Activated T-cell treated with anti-CD3 and anti-CD28 coated beads, Interleukin-2, amount 50 U/mL, for 4 hours (primary cell): Measurements from ENCODE around the gene TNNC1. TPM values are rescaled to one million over a fixed set of nuclear protein-coding genes. Genes with fewer than 3 reads are reported as not detected.
A peak's percentile ranks its signal among the peaks of the same experiment; 100 is the strongest.

Source experiments
- ATAC-seq, 2 donors: fragments of 200-7000 bp; cut with Tn5 transposase; one replicate each; pipeline ENCODE4 v1.10.0; 2021
- DNase-seq: peaks from one replicate; pipeline ENCODE4 v3.0.0-alpha.2; 2020
- H3K27me3 Mint-ChIP-seq: one replicate; pipeline ENCODE4 v1.8.0; 2021; ENCODE audit warnings: low read depth, mixed read lengths
- H3K36me3 Mint-ChIP-seq: one replicate; pipeline ENCODE4 v1.8.0; 2022; ENCODE audit warnings: mixed read lengths; ENCODE audit not compliant: insufficient read depth
- H3K4me1 Mint-ChIP-seq: one replicate; pipeline ENCODE4 v1.8.0; 2021; ENCODE audit warnings: low read depth, mixed read lengths
- H3K4me3 Mint-ChIP-seq: one replicate; pipeline ENCODE4 v1.8.0; 2021; ENCODE audit warnings: mild to moderate bottlenecking, moderate library complexity, mixed read lengths
- H3K9me3 Mint-ChIP-seq: one replicate; pipeline ENCODE4 v1.8.0; 2021; ENCODE audit warnings: mixed read lengths
- total RNA-seq, 3 donors: library from RNA; stranded (reverse); gene quantifications; one replicate each; pipeline ENCODE4 v1.2.1, GENCODE V29; 2021

Gene TNNC1
- total RNA-seq, 3 donors from 2014 or later, result 0.46 to 1.4 (median 1.1) TPM

GRCh38 chr3:52477796-52478095 is 23.9 kb upstream of the TNNC1 start:
- DNase-seq (no peak), ATAC-seq (no peak)
- Mint-ChIP-seq H3K9me3 (no peaks in the 10 kb centered on the region), H3K4me3 (no peak overlapping the region), H3K36me3 (peaks cover 20% of the 10 kb centered on the region), H3K4me1 (no peaks in the 10 kb centered on the region), H3K27me3 (no peaks in the 10 kb centered on the region)

DNA sequence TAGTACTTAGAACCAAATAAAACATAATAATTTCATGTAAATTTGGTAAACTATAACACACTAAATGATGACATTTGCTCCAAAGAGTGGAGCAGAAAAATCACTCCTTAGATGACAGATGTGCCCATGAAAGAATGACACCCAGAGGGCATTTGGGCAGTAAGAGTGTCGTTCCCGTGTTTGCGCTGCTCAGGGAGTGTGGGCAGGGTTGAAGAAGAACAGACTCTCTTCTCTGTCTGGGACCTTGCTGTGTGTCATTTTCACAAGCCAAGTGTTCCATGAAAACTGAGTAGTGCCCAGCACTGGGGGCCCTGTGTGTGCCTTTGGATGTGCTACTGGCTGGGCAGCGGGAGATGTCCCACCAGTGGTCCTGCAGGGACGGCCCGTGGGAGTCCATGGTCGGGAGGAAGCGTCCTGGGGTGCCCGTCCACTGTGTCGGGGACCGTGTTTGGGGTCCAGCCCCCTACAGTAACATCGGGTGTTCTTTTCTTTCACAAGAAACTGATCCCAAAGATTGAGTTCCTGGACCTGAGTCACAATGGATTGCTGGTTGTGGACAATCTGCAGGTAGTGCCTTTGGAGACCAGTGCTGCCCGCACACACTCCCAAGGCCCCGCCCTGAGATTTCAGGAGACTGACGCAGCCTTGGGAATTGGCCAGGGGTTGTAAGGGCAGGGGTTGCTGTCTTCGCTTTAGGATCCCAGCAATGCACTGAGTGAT is 23.4 kb upstream of the TNNC1 start:
- Mint-ChIP-seq H3K9me3 (no peaks in the 10 kb centered on the region), H3K4me3 (no peak overlapping the region), H3K36me3 (peaks cover 22% of the 10 kb centered on the region), H3K27me3 (no peaks in the 10 kb centered on the region), H3K4me1 (no peaks in the 10 kb centered on the region)
- ATAC-seq, result no peak
- no peak for DNase-seq

GRCh38 chr3:52473026-52473425 is 19.2 kb upstream of the TNNC1 start:
- no peaks in the 10 kb centered on the region for H3K27me3 Mint-ChIP-seq
- no peak for ATAC-seq
- DNase-seq, result no peak
- H3K36me3 Mint-ChIP-seq, result peaks cover 19% of the 10 kb centered on the region
- H3K9me3 Mint-ChIP-seq, result no peaks in the 10 kb centered on the region
- no peaks in the 10 kb centered on the region for H3K4me1 Mint-ChIP-seq
- H3K4me3 Mint-ChIP-seq, result no peak overlapping the region

GRCh38 chr3:52472239-52473000 is 18.6 kb upstream of the TNNC1 start:
- Mint-ChIP-seq H3K4me1 (no peaks in the 10 kb centered on the region), H3K4me3 (no peak overlapping the region), H3K36me3 (peaks cover 18% of the 10 kb centered on the region), H3K9me3 (no peaks in the 10 kb centered on the region), H3K27me3 (no peaks in the 10 kb centered on the region)
- DNase-seq, result no peak
- no peak for ATAC-seq

- H3K9me3 Mint-ChIP-seq, result no peaks in the 10 kb centered on the region
- peaks cover 18% of the 10 kb centered on the region for H3K36me3 Mint-ChIP-seq
- DNase-seq, result no peak
- H3K4me3 Mint-ChIP-seq, result no peak overlapping the region
- no peaks in the 10 kb centered on the region for H3K4me1 Mint-ChIP-seq
- peak in 1 of 2 donors; percentile 62 for ATAC-seq
- H3K27me3 Mint-ChIP-seq, result no peaks in the 10 kb centered on the region
Measured at GRCh38 chr3:52471371-52472238, 17.8 kb upstream of the TNNC1 start.

- ATAC-seq (no peak), DNase-seq (no peak)
- Mint-ChIP-seq H3K9me3 (no peaks in the 10 kb centered on the region), H3K4me1 (no peaks in the 10 kb centered on the region), H3K36me3 (peaks cover 18% of the 10 kb centered on the region), H3K4me3 (no peak overlapping the region), H3K27me3 (no peaks in the 10 kb centered on the region)
Measured at GRCh38 chr3:52470920-52471319, 17.1 kb upstream of the TNNC1 start.

GRCh38 chr3:52469001-52469400 is 15.2 kb upstream of the TNNC1 start:
- no peak for DNase-seq
- Mint-ChIP-seq H3K36me3 (peaks cover 15% of the 10 kb centered on the region), H3K4me1 (peaks cover 1% of the 10 kb centered on the region), H3K4me3 (no peak overlapping the region), H3K27me3 (no peaks in the 10 kb centered on the region), H3K9me3 (no peaks in the 10 kb centered on the region)
- ATAC-seq, result no peak

GRCh38 chr3:52468336-52468735 is 14.5 kb upstream of the TNNC1 start:
- Mint-ChIP-seq H3K27me3 (no peaks in the 10 kb centered on the region), H3K4me1 (peaks cover 3% of the 10 kb centered on the region), H3K4me3 (no peak overlapping the region), H3K36me3 (peaks cover 13% of the 10 kb centered on the region), H3K9me3 (no peaks in the 10 kb centered on the region)
- no peak for ATAC-seq
- DNase-seq, result no peak

DNA sequence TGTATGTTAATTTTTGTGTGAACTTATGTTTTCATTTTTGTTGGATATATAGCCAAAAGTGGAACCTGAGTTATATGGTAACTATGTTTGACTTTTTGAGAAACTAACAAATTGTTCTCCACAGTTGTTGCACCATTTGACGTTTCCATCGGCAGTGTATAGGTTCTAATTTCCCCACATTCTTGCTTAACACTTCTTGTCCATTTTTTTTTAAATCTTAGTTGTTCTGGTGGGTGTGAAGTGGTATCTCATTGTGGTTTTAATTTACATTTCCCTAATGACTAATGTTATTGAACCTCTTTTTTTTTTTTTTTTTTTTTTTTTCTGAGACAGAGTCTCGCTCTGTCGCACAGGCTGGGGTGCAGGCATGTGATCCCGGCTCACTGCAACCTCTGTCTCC is 9.6 kb upstream of the TNNC1 start:
- no peaks in the 10 kb centered on the region for H3K27me3 Mint-ChIP-seq
- H3K4me1 Mint-ChIP-seq, result peaks cover 9% of the 10 kb centered on the region
- no peaks in the 10 kb centered on the region for H3K9me3 Mint-ChIP-seq
- ATAC-seq (no peak), DNase-seq (no peak)
- H3K36me3 Mint-ChIP-seq, result peaks cover 11% of the 10 kb centered on the region
- no peak overlapping the region for H3K4me3 Mint-ChIP-seq

- DNase-seq (no peak), ATAC-seq (no peak)
- peaks cover 16% of the 10 kb centered on the region for H3K36me3 Mint-ChIP-seq
- no peak overlapping the region for H3K4me3 Mint-ChIP-seq
- peaks cover 23% of the 10 kb centered on the region for H3K4me1 Mint-ChIP-seq
- H3K27me3 Mint-ChIP-seq, result no peaks in the 10 kb centered on the region
- H3K9me3 Mint-ChIP-seq, result no peaks in the 10 kb centered on the region
Measured at GRCh38 chr3:52461874-52462273, 8.0 kb upstream of the TNNC1 start.

DNA sequence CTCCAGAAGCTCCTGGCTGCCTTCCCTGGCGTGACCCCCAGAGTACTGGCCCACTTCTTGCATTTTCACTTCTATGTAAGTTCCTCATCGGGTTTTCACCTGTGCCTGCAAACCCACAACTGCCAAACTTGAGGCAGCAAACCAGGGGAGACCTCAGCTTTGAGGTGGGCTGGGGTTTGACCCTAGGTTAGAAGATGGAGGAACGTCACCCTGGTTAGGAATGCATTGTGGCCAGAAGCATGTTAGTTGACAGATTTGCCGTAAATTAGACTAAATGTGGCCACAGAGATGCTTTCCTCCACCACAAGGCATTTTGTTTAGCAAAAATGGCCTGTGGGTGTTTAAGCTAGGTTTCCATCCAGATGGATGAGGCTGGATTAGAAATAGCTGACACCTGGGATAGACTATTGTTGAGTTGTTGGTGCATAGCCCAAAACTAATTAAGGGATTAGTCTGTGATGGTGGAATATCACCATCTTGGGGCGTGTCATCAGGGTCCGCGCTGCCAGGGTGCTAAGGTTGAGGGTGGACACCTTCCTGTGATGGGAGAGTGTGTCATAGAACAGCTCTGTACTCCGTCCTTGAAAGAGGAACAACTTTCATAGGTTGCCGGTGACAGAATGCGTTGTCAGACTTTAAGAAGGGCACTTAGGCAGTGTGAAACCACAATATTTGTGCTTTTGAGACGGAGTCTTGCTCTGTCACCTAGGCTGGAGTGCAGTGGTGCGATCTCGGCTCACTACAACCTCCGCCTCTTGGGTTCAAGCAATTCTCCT is 5.1 kb upstream of the TNNC1 start:
- DNase-seq (no peak), ATAC-seq (no peak)
- Mint-ChIP-seq H3K27me3 (no peaks in the 10 kb centered on the region), H3K4me1 (peaks cover 40% of the 10 kb centered on the region), H3K9me3 (no peaks in the 10 kb centered on the region), H3K36me3 (peaks cover 16% of the 10 kb centered on the region), H3K4me3 (no peak overlapping the region)

- no peak for ATAC-seq
- no peaks in the 10 kb centered on the region for H3K9me3 Mint-ChIP-seq
- DNase-seq, result no peak
- H3K4me1 Mint-ChIP-seq, result peaks cover 43% of the 10 kb centered on the region
- H3K27me3 Mint-ChIP-seq, result no peaks in the 10 kb centered on the region
- peaks cover 16% of the 10 kb centered on the region for H3K36me3 Mint-ChIP-seq
- no peak overlapping the region for H3K4me3 Mint-ChIP-seq
Measured at GRCh38 chr3:52458031-52458760, 4.4 kb upstream of the TNNC1 start.

DNA sequence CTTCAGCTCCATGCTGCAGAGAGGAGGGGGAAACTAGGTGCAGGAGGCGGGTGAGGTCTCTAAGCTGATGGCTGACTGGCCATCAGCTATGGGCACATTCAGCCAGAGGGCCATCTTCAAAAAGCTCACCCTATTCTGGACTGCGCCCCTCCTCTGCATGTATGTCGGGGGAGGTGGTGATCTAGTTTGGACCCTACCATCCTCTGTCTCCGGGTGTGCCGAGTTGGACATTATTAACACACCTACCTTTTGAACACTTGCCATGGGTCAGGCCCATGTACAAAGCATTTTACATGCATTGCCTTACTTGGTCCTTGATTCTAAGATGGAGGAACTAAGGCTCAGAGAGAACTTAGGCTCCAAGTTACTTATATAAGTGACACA is 3.0 kb upstream of the TNNC1 start:
- ATAC-seq (no peak), DNase-seq (no peak)
- H3K9me3 Mint-ChIP-seq, result no peaks in the 10 kb centered on the region
- H3K27me3 Mint-ChIP-seq, result no peaks in the 10 kb centered on the region
- H3K4me1 Mint-ChIP-seq, result peaks cover 38% of the 10 kb centered on the region
- peak overlapping the region; percentile 87 for H3K4me3 Mint-ChIP-seq
- H3K36me3 Mint-ChIP-seq, result peaks cover 13% of the 10 kb centered on the region
